Measurements from ENCODE around the gene LCE3B. TPM values are rescaled to one million over a fixed set of nuclear protein-coding genes. Genes with fewer than 3 reads are reported as not detected.

LCE3B gene
- total RNA-seq, 1 donor from 2014 or later, result not detected

DNA sequence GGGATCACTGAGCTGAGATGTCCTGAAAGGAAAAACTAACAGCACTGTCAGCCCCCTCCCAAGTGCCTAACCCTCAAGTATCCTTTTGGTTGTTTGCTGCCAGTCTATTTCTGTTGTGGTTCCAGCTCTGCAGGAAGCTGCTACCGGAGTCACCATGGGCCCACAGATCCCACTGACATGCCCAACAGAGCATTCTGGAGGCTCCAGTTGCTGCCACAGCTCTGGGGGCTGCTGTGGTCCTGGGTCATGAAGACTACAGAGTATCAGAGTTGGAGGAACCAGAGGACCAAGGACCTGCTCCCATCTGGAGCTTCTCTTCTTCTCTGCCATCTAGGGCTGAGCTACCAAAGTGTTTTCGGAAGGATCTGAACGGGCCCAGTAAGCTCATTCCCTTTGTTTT, 8.4 kb downstream of the LCE3B start:
- DNase-seq (ENCODE audit: extremely low spot score, unreplicated experiment), result no peak
- no peaks in the 10 kb centered on the region for H3K27me3 Mint-ChIP-seq (ENCODE audit: unreplicated experiment)
- H3K4me3 Mint-ChIP-seq (ENCODE audit: unreplicated experiment), result no peak overlapping the region
- peaks cover 59% of the 10 kb centered on the region for H3K9me3 Mint-ChIP-seq (ENCODE audit: unreplicated experiment)
- H3K36me3 Mint-ChIP-seq (ENCODE audit: unreplicated experiment), result no peaks in the 10 kb centered on the region
- TF ChIP-seq, protein P1, sequence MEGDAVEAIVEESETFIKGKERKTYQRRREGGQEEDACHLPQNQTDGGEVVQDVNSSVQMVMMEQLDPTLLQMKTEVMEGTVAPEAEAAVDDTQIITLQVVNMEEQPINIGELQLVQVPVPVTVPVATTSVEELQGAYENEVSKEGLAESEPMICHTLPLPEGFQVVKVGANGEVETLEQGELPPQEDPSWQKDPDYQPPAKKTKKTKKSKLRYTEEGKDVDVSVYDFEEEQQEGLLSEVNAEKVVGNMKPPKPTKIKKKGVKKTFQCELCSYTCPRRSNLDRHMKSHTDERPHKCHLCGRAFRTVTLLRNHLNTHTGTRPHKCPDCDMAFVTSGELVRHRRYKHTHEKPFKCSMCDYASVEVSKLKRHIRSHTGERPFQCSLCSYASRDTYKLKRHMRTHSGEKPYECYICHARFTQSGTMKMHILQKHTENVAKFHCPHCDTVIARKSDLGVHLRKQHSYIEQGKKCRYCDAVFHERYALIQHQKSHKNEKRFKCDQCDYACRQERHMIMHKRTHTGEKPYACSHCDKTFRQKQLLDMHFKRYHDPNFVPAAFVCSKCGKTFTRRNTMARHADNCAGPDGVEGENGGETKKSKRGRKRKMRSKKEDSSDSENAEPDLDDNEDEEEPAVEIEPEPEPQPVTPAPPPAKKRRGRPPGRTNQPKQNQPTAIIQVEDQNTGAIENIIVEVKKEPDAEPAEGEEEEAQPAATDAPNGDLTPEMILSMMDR (IDR thresholded peaks at IDR 0.05), result no peak
- H3K27ac Mint-ChIP-seq (ENCODE audit: unreplicated experiment), result no peak overlapping the region
- H3K4me1 Mint-ChIP-seq (ENCODE audit: unreplicated experiment), result no peaks in the 10 kb centered on the region

DNA sequence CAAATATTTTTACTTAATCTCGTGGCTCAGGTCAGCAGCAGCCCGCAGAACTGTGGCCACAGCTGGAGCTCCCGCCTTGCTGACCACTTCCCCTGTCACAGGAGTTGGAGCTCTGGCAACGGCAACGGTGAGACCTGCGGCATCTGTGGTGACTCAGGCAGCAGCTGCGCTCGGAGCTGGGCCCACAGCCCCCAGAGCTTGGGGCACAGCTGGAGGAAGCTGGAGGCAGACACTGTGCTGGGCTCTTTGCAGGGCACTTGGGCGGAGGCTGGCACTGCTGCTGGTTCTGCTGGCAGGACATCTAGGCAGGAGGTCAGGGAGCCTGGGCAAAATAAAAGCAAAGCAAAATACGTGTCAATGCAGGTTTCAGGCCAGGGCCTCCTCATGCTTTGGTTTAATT, 9.2 kb downstream of the LCE3B start, which contains the start of gene LCE3A:
Gene LCE3A, minus strand, starts transcription at position 301 of the 400 bp plus-strand sequence. Its CDS starts 0 bp downstream, at position 301.
- Mint-ChIP-seq H3K9me3 (ENCODE audit: unreplicated experiment) (peaks cover 58% of the 10 kb centered on the region), H3K36me3 (ENCODE audit: unreplicated experiment) (no peaks in the 10 kb centered on the region), H3K4me3 (ENCODE audit: unreplicated experiment) (no peak within 1 kb of the TSS), H3K27me3 (ENCODE audit: unreplicated experiment) (no peaks in the 10 kb centered on the region), H3K27ac (ENCODE audit: unreplicated experiment) (no peak within 1 kb of the TSS), H3K4me1 (ENCODE audit: unreplicated experiment) (no peaks in the 10 kb centered on the region)
- no peak for DNase-seq (ENCODE audit: extremely low spot score, unreplicated experiment)
- TF ChIP-seq, protein P1 (IDR thresholded peaks at IDR 0.05), result no peak

DNA sequence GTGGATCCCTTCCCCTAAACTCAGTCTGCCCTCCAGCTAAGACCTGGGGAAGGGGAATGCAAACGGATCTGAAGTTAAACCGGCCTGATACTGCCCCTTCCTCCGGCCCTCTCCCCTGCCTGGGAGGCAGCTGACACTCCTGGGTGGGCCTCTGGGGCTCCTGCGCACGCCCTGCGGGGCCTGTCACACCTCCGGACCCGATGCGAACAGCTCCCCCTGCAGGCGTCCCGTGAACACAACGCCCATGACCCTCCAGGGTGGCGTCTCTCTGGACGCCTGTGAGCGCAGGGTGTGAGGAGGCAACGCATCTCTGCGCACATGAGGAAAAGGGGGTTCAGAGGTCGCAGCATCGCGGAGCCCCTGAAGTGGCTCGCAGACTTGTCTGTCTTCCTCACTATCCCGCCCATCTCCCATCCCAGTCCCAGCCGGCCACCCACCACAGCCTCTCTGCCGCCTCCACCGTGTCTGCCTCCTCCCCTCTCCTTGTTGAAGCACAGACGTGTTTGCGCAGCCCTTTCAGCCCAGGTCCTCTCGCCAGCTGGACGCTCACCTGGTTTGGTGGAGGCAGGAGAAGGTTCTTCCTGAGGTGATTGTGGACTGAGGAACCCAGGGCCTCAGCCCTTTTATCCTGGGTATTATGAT, 9.7 kb downstream of the LCE3B start:
- Mint-ChIP-seq H3K4me1 (ENCODE audit: unreplicated experiment) (no peaks in the 10 kb centered on the region), H3K4me3 (ENCODE audit: unreplicated experiment) (no peak overlapping the region), H3K27me3 (ENCODE audit: unreplicated experiment) (no peaks in the 10 kb centered on the region), H3K9me3 (ENCODE audit: unreplicated experiment) (peaks cover 58% of the 10 kb centered on the region), H3K36me3 (ENCODE audit: unreplicated experiment) (no peaks in the 10 kb centered on the region), H3K27ac (ENCODE audit: unreplicated experiment) (no peak overlapping the region)
- TF ChIP-seq, protein P1 (IDR thresholded peaks at IDR 0.05), result no peak
- no peak for DNase-seq (ENCODE audit: extremely low spot score, unreplicated experiment)

DNA sequence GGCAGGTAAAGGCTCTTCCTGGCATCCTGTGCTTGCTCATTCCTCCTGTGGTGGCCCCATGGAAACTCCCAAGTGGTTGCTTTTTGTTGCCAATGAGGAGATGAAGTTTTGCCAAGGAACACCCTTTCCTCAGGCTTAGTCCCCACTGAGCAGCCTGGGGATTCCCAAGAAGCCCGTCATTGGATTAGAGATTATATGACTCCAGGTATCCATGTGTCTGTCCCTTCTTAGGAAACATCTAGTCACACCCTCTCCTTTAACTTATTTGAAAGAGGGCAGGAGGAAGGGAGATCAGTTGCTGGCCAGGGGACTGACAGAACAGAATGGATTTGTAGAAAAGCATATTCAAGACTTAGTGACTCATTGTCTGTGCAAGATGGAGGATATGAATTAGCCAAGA, 13.1 kb downstream of the LCE3B start:
- H3K27me3 Mint-ChIP-seq (ENCODE audit: unreplicated experiment), result no peaks in the 10 kb centered on the region
- H3K4me3 Mint-ChIP-seq (ENCODE audit: unreplicated experiment), result no peak overlapping the region
- TF ChIP-seq, protein P1 (IDR thresholded peaks at IDR 0.05), result no peak
- H3K4me1 Mint-ChIP-seq (ENCODE audit: unreplicated experiment), result no peaks in the 10 kb centered on the region
- H3K27ac Mint-ChIP-seq (ENCODE audit: unreplicated experiment), result no peak overlapping the region
- DNase-seq (ENCODE audit: extremely low spot score, unreplicated experiment), result no peak
- no peaks in the 10 kb centered on the region for H3K36me3 Mint-ChIP-seq (ENCODE audit: unreplicated experiment)
- H3K9me3 Mint-ChIP-seq (ENCODE audit: unreplicated experiment), result peaks cover 48% of the 10 kb centered on the region

DNA sequence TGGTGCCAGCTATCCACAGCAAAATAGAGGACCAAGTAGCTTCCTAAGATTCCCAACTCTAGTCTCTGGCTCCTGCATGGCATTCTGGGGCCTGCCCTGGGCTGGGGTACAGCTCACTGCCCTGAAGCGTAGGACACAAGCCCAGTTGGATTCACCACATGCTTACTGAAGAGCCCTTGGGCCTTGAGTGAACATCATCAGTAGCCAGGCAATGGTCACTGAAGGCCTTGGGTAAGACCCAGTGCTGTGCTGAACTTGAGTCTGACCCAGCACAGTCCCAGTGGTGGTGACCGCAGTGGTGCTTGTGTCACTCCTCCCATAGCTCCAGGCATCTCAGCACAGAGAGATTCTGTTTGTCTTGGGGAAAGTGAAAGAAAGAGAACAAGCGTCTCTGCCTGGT, 17.0 kb downstream of the LCE3B start:
- H3K27ac Mint-ChIP-seq (ENCODE audit: unreplicated experiment), result no peak overlapping the region
- H3K4me3 Mint-ChIP-seq (ENCODE audit: unreplicated experiment), result no peak overlapping the region
- H3K4me1 Mint-ChIP-seq (ENCODE audit: unreplicated experiment), result no peaks in the 10 kb centered on the region
- TF ChIP-seq, protein P1 (IDR thresholded peaks at IDR 0.05), result no peak
- no peak for DNase-seq (ENCODE audit: extremely low spot score, unreplicated experiment)
- no peaks in the 10 kb centered on the region for H3K36me3 Mint-ChIP-seq (ENCODE audit: unreplicated experiment)
- peaks cover 57% of the 10 kb centered on the region for H3K9me3 Mint-ChIP-seq (ENCODE audit: unreplicated experiment)
- H3K27me3 Mint-ChIP-seq (ENCODE audit: unreplicated experiment), result no peaks in the 10 kb centered on the region

Measured in osteocyte (in vitro differentiated cells).